CD4-positive, alpha-beta T cell treated with Interleukin-6 at 100 ng/mL for 8 hours (primary cell): ENCODE results near the gene SPTBN1.
A peak's percentile ranks its signal among the peaks of the same experiment; 100 is the strongest.

Source experiments
- DNase-seq: peaks from one replicate; pipeline ENCODE4 v3.0.0-alpha.2; 2020; ENCODE audit warnings: mixed read lengths, low spot score

Gene SPTBN1

DNA sequence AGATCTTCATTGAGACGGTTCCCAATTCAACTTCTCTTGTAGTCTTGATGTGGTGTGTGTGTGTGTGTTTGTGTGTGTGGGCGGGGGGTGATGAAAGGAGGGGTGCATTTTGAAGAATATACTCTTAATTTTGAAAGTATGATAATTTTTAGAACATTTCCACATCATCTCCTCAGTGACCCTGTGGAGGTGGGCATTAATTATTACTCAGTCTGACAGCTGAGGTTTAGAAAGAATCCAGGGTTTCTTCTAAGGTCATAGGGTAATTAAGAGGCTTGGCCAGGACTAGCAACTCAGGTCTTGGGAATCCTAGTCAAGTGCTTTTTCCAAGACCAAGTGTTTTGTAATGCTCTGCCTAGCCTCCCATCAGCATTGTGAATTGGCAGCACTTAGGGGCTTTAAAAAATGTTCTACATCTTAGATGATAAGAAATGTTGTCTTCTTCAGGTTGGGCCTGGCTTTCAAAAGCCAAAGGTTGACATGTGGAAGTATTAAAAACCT is 100.5 kb downstream of the SPTBN1 start:
- DNase-seq: no peak

DNA sequence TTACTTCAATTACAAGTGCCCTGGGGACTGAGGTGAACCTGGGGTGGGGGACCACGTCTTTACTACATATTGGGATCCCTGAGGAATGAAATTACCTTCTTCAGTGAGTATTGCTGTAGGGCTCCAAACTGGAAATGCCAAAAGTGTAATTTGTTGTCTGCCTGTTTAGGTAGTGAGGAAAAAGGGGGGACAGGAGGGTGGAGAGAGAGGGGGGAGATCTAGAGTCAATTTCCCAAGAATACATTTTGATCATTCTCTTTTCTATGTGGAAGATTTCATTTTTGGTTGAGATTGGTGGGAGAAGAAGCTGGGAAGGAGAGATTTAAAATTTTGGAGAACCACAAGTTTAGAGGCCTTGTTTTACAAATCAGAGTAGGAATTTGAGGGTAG is 101.1 kb downstream of the SPTBN1 start:
- DNase-seq: no peak

DNA sequence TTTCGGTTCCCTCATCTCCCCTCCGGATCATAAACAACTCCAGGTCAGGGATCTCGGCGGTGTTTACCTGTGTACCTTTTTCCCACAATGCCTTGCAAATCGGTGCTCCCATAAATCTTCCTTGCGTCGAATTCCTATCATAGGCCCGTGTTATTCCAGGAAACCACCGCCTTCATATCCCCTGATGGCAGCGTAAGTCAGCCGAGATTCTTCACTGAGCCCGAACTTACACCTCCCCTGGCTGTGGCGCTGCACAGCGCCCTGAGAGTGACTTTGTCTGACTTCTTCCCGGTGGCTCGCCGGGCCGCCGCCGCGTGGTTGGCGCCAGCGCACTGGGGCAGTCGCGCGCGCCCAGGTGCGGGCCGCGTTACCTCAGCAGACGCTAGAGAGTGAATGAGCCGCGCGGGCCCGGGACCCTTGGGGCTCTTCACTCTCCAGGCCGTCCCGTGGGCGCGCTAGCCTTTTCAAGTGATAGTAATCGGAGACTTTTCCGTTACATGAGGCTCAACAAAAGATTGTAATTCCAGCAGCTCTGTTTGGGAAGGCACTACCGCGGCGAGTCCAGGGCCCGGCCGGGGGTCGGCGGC is 101.6 kb downstream of the SPTBN1 start:
- peak; percentile 73 for DNase-seq

DNA sequence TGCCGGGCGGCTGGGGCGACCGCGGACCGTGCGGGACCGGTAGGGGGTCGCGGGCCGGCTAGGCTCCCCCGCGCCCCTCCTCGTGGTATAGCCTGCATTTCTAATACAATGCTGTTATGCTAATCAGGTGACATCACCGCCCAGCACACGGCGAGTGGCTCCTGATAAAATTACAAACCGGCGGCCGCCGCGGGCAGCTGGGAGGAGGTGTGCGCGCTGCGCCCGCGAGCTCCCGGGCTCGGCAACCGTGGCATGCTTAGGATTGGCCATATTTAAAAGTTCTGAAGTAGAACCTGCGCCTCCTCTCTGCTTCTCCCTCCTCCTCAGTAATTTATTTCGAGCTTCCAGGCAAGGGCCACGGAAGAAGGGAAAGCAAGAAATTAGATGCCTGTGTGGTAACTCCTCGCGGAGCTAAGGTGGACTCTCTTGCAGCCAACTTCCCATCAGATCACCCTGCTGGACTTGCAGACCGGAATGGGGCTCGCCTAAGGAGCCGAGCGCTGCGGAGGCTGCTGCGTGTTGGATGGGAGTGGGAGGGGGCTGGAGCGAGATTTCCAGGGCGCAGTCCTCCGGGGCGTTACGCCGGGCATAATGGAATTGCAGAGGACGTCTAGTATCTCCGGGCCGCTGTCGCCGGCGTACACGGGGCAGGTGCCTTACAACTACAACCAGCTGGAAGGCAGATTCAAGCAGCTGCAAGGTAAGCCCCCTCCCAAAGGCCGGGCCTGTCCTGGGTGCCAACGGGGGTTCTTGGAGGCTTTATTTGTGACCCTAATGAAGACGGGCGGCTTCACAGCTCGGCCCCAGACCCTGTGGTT is 102.3 kb downstream of the SPTBN1 start:
- DNase-seq: peak; percentile 65

DNA sequence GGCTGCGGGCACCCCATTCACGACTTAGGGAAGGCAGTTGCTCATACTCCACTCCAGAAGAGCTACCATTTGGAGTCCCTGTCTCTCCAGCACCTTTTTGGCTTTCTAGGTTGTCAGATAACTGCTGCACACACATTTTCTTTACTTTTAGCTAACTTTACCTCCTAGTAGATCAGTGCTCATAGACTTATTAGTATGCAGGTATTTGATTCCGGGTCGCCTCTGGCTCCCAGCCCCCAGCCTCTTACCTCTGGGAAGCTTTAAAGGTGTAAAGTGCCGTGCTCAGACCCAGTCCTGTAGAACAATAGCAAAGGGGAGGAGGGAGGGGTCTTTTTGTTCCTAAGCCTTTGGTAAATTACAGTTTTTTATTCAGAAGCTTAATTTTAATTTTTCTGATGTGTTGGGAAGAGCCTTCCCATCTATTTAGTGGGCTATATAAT is 102.9 kb downstream of the SPTBN1 start:
- DNase-seq: no peak

DNA sequence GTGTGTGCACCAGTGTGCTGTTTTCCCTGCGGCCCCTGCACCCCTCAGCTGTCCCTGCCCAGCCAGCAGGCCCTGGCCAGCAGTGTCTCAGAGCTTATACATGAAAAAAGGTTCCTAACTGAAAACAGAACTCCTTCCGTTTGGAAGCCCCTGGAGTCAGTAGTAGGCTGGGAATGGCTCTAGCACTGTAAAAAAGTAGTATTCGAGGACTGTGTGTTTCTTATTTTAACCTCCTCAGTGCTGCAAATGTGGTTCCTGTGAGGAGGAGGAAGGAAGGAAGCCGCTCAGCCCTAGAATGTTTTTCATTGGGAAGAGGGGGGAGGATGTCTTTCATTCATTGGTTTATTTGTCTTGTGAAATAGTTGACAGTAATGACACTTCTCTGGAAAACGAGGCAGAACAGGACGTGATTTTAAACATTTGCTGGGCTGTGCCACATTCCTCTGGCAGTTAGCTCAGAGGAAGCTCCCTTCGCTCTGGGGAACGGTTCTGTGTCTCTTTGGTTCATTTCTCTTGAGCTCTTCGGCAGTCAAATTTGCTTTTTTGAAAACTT is 103.5 kb downstream of the SPTBN1 start:
- DNase-seq: peak; percentile 32

DNA sequence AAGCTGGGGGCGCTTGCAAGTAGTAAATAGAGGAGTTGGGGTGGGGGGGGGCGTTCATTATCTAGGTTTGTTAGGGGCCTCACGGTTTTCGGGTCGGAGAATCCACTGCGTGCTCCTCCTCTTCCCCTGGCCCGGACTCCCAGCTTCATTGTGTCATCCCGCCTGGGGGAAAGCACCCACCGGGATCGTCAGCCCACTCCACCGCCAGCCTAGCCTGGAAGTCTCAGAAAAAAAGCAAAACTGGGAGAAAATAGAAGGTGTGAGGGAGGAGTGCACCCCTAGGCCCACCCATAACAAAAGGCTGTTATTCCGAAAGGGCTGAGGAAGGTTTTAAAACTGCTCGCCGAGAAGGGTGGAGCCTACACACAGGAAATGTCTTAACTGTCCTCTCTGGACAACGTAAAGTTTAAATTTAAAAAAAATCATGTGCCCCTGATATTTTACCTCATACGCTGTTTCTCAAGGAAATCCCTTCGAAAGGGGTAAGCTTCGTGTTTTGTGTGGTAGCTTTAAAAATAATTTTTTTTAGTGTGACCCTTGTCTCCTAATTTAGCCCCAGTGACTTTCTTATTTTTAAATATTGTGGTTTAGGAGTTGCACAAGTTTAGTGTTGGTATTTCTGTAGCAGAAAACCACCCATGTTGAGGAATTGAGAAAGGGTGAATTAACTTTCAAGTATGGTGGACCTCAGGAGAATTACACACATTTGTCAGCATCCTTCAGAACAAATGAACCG is 104.2 kb downstream of the SPTBN1 start:
- DNase-seq: peak; percentile 44

DNA sequence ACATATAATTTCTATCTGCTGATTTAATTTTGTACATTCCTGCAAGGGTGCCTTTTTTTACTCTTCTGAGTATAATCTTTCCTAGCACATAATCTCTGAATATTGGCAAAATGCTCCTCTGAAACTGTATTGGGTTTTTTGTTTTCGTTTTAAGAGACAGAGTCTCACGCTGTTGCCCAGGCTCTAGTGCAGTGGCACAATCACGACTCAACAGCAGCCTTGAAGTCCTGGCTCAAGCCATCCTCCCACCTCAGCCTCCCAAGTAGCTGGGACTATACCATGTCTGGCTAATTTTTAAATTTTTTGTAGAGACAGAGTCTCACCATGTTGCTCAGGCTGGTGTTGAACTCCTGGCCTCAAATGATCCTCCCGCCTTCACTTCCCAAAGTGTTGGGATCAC is 104.9 kb downstream of the SPTBN1 start:
- DNase-seq: no peak

DNA sequence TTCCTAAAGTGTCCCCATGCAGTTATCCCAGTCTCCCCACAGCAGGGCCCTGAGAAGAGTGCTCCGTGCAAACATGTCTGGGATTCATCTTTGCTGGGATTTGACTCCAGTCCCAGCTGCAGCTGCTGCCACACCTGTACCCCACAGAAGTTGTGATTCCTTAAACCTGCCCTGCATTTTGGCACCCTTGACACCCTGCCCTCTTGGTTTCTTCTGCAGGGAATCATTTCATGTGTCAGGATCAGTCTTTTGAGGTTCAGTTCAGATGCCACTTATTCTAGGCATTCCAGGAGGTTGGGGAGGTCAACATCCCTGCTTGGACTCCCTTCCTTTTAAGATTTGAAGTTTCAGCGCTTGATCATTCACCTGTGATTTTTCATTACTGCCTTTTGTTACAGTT is 108.3 kb downstream of the SPTBN1 start:
- no peak for DNase-seq

DNA sequence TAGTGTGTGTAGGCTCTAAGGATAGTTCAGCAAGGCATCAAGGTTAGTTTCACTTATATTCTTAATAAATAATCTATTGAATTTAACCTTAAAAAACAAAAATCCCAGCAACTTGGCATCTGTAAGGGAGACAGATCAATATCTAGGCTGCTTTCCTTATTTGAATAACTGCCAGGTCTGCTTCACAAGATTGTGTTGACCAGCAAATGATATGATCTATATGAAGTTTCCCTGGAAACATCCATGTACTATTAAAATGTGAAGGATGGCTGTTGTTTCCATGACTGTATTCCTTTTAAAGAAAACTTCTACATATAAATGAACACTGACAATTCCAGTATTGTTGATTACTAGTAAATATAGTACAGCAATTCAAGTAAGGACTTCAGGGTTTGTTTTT is 109.4 kb downstream of the SPTBN1 start:
- DNase-seq: no peak

DNA sequence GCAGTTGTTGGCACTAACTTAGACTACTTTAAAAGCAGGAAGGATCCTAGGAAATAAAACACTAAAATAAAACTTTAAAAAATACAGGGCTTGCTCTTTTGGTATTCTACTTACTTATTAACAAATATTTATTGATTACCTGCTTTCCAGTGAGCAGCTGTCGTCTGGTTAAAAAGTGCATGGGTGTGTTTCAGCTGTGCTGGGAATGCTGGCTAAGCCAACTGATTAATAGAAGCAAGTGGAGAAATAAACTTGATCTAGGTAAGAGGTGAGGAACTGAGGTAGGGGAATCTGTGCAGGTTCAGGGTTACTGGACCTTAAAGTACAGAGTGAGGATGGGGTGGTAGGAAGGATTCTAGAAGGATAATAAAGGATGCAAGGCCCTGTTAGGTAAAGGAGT is 110.8 kb downstream of the SPTBN1 start:
- no peak for DNase-seq

DNA sequence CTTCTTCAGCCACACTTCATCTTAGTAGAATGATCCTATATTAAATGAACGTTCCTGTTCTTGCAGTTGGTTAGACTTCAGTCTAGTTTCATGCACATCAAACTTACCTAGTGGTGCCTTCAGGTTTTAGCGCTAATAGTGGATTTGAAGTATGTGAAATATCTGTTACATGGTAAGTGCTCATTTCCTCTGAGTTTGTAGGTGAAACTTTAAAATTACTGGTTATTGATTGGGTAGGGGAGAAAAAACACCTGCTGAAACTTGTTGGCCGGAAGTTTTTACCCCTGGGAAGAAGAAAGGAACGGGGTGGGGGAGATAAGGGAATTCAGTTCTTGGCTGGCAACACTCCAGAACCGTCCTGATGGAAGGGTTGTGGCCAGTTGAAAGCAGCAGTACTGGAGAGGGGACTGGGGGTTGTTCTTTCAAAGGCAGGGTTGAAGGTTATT is 112.8 kb downstream of the SPTBN1 start:
- no peak for DNase-seq

DNA sequence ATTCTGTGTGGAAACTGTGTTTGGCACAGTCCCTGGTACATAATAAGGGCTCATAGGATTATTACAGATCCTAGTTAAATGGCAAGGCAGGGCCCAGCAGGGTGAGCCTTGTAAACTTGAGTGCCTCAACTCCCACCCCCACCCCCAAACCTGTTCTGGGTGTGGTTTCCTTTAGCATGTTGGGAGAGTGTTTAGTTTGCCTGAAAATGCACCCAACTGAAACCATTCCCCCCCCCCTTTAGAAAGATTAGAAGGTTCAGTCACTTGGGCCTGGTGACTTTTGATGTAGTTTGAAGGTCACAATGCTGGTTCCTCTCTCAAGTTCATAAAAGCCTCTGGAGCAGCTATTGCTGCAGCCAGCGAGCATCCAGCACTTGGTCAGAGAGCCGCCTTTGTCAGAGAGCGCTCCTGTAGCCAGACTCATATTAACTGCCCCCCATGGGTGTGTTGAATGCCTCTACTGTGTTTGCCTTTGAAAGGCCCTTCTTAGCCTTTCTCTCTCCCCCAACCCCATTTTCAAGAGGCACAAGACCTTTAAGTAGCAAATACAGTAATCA is 113.7 kb downstream of the SPTBN1 start:
- DNase-seq: peak; percentile 52

DNA sequence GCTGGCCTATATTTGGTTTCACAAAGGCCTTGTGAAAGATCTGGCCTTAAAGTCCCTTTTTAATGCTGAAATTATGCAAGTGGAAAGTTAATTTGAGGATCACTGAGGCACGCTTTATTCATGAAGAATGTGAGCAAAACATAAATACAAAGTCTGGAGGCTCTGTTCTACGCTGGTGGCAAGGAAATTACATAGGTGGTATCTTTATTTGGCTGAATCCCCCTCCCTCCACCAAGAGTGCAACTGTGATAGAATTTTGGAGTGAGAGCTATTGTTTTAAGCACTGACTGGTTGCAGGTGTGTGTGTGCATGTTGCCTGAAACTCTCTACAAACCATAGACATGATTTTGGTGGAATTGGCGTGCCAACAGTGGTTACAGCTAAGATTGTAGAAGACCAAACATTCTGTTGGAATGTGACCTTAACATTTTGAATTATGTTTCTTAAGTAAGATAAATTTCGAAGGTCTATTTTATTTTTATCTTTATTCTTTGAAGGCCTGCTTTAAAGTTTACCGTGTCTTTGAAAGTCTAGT is 114.3 kb downstream of the SPTBN1 start:
- DNase-seq: no peak

DNA sequence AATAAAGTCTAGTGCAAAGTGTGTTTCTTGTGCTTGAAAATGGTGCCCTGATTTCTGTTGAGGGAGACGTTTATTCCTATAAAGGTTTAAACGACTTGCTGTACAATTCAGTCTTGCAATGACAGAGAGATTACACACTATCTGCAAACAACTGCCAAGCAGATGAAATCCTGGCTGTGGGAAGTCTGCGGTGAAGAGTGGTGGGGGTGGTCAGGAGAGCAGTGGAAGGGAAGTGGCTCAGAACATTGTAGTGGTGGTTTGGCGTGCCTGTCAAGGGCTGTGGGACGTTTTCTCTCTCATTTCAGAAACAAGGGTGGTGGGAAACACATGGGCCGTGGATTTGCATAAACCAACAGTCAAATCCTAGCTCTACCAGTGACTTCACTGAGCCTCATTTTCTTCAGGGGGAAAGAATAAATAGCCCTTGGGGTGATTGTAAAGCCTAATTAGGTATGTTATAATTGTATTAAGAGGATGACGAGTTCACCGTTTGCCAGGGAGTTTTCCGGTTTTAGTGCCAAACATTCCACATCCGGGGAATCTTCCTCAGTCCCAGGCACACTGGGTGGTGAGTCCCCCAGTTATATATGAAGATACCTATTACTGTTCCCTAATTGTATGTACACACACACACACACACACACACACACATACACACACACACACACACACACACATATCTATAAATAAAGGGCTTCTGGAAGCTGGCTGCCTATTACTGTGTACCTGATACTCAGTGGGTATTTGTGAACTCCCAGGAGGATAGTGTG is 115.0 kb downstream of the SPTBN1 start:
- DNase-seq: peak; percentile 71

DNA sequence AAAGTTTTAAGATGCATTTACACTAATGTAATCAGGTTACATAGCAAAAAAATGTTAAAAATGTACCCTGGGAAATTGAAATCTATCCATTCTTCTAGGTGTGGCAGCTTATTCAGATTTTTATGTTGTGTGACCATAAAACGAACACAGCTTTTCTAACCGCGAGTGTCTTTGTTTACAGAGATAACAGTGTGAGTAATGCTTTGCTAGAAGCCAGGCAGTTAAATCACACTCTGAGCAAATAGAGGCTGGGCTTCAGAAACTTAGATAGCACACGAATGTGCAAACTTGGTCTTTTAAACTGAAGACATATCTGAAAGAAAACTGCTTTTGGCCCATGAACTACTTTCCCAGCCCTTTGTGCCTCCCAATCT is 116.1 kb downstream of the SPTBN1 start:
- peak; percentile 61 for DNase-seq

DNA sequence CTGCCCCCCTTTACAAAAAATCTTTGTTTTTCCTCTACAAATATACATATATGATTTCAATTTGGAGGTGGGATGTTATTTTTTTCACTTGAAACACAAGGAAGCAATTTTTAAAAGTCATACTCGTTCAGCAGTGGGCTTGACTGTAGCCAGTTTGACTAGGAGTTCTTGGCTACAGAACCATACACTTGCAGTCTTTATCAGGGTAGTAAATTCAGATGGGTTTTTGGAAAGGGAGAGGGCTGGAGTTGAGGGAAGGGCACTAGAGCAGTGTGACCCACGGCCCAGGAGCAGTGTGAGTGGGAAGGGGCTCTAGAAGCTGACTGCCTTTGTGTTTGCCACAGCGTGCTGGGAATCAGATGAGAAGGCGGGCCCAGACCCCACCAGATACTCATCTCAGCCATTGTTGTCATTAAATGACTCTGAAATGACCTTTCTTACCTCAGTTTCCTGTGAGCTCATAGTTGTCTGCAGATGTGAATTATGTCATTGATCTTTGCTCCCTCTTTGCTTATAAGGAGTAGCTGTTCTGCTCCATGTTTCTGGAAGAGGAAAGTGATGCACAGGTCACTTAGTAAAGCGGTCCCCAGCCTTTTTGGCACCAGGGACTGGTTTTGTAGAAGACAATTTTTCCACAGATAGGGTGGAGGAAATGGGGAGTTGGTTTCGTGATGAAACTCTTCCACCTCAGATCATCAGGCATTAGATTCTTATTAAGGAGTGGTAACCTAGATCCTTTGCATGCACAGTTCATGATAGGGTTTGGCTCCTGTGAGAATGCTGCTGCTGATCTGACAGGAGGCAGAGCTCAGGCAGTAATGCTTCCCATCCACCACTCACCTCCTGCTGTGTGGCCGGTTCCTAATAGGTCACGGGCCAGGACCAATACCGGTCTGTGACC is 116.8 kb downstream of the SPTBN1 start:
- peak; percentile 36 for DNase-seq

DNA sequence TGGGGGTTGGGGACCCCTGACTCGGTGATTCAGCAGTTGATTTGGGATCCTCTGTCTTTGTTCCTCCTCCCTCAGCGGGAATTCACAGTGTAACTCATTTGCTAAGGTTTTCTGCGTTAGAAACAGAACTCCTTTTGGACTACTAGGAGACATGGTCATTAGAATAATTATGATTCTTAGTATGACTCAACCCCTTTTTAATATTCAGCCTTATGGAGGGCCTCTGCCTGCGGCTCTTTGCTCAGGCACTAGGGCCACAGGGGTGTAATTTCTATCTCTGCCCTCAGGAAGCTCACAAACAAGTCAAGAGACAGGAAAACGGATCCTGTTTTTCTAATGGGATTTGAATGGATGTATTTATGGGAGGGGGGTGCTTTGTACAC is 117.4 kb downstream of the SPTBN1 start:
- no peak for DNase-seq

DNA sequence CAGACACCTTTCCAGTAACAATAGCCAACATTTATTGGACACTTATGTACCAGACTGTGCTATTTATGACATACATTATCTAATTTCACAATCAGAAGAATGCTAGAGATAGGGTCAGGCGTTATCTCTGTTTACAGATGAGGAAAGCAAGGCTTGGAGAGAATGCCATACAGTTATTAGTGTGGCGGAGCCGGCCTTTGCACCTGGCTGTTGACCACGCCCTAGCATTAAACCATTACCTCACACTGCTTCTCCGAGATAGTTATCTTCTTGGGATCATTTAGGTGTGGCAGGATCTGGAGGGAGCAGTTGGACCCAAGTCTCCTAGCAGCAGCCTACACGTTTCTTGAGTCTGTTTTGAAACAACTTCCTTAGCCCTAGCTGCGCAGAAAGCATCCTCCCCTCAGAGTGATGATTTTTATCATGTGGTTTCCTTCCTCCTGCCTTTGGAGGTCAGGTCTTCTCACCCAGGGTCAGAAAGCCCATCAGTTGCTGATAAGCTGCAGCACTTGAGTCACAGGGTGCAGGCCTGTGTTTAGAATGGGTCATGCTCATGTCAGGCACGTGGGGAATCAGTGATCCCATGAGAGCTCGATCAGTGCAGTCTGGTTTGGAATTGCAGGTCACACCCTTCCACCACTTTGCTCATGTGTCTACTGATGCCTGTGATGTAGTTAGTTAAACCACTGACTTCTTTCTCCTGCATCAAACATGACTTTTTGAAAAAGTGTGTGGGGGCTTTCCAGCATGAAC is 118.2 kb downstream of the SPTBN1 start:
- DNase-seq: peak; percentile 76
